M059J (cell line): ENCODE results near the gene ZCCHC24. TPM values are rescaled to one million over a fixed set of nuclear protein-coding genes. Genes with fewer than 3 reads are reported as not detected.

Experiments
- DNase-seq: peaks from one replicate; pipeline ENCODE4 v3.0.0-alpha.2; 2012; ENCODE audit warnings: low read depth
- total RNA-seq: library from RNA; depleted of rRNA; stranded (reverse); fragments of >200 nt; shearing (Covaris generic); gene quantifications from 2 replicates; pipeline ENCODE4 v1.2.3, GENCODE V29; 2014

ZCCHC24 gene
- total RNA-seq, 1 experiment from 2014 or later: 18.2 TPM

DNA sequence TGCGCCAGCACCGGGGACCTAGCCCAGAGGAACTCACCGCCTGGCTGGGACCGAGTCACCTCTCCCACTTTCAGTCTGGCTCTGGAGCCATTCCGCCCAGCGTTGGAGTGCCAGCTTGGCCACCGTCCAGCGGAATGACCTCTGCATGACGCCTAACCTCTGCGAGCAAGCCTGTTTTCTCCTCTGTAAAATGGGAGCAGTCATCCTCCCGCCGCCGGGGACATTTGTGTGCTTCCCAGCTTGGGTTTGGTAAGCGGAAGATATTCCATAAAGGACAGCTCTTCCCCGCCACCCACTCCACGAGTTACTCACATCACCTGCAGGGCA lies 1.3 kb upstream of the ZCCHC24 start:
- peak; percentile 34 for DNase-seq

DNA sequence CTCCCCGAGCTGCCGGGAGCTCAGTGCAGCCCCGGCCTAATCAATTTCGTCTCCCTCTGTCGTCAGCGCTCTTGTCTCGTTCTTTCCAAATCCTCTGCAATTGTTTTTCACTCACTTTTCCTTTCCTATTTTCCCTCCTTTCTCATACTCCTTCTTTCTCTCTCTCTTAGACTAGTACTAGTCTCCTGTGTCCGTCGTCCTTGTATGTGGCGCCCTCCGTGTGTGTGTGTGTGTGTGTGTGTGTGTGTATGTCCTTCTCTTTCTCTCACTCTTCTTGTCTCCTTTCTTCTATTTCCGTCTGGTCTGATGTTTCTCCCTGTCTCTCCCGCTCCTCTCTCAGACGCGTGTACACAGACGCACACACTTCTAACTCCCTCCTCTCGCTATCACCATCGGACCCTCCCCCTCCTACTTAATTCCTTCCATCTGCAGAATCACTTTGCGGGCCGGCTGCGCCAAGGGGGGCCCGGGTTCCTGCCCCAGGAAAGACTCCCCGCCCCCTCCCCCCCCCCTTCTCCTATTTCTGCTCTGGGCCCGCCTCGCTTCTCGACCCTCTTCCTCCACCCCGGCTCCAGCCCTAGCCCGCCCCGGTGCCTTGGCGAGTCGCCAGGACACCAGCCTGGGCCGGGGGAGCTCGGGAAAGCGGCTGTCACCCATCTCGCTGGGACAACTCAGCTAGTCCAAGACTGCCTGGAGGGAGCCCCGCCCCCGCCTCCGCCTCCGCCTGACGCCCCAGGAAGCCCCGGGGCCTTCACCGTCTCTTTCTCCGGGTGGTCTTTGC lies 743 bp upstream of the ZCCHC24 start:
- DNase-seq: no peak

DNA sequence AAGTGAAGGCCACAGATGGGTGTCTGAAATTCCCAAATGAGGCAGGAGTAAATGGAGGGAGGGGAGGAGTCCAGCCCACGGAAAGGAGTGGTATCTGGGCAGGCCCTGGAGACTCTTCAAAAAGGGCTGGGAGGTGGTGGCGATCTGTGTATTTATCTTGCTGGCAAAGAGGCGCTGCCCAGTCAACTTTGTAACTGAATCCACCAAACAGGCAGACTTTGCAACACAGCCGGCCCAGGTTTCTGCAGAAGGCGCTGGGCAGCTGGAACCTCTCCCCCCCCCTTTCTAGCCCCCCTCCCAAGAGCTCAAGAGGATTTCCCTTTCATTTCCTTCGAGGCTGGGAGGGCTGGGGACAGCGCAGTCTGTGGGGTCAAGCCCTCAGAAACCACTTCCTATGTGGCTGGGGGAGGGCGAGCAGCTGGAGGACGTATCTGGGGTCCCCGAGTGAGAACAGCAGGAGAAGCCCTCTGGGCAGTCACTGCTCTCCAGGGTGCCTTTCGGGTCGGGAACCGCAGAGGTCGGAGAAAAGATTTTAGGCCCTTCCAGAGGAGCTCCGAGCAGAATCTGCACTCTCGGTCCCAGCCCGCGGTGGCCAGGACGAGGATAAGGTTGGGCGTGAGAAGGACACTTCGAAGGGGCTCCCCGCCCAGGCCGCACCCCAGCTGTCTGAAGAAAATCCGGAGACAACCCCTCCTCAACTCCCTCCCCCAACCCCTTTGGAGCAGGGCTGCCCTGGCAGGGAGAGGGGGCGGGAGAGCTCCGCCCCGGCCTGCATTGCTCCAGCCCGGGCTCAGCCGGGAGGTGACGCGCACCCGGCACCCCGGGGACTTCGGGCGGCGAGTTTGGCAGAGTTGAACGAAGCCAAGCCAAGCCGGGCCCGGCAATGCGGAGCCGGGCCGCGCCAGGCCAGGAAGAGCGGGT lies 965 bp downstream of the ZCCHC24 start:
- DNase-seq: peak; percentile 72

DNA sequence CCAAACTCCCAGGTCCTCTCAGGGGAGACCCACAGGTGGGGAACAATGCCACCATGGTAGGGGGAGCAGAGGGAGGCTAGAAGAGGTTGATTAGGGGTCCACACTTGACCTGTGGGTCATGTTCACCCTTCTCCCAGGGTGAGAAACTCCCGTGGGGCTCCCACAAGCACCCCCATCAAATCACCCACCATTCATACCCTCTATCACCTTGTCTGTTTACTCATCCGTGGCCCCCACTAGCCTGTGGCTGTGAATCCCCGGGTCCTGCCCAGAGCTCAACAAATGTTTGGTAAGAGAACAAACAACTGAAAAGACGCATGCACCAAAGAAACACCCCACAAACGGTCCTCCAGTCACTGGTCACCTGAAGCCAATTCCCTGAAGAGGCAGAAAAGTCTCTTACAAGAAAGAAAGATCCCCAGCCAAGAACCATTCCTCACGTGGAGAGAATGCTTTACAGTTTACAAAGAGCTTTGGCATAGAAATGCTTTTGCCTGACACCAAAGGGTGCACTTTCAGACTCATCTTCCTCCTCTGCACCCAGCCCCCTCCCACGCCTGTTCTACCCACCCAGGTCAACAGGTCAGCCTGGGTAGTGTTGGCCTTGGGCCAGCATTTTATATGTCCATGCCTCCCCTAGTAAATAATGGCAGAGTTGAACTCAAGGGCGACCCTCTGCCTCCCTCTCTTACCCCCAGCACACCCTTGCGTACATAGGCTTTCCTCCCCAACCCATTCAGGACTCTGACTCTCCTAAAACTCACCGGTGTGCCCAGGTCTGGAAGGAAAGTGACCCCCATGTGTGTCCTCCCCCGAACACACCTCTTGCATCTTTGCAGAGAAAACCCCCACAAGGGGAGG lies 1.9 kb downstream of the ZCCHC24 start:
- DNase-seq: peak; percentile 15

DNA sequence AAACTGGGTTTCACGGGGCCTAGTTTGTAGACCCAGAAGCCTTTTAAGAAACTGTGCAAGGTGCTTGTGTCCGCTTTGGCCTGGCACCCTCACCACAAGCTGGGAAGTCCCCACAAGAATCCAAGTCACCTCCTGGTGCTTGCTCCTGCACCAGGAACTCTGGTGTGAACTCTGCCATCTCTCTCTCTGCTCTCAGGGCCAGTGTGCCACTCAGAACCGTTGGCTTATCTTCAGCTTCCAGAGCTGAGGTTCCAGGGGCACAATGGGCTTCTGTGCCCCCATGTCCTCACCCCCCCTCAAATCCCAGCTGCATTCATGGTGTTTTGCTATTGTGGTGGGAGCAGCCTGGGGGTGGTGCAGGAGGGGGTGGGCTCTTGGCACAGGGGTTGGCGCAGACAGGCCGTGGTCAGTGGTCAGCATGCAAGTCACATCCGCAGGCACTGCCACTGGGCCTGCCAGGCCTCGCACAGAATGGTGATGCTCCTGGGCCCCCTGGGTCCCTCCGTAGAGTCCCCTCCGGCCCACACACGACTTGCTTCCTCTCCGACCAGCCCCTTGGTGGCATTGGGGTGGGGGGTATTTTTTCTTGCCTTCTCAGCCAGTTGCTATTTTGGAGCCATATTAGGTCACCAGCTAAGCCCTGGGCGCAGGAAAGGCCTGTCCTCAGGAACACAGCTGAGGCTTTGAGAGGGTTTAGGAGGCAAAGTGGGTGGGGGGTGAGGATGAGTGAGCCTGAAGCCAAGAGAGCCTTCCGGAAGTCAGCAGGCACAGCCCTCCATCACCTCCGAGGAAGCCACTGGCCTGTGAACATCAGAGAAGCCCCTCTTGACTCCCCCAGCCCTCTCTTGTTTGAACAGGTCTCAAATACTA lies 3.0 kb downstream of the ZCCHC24 start:
- DNase-seq: no peak

DNA sequence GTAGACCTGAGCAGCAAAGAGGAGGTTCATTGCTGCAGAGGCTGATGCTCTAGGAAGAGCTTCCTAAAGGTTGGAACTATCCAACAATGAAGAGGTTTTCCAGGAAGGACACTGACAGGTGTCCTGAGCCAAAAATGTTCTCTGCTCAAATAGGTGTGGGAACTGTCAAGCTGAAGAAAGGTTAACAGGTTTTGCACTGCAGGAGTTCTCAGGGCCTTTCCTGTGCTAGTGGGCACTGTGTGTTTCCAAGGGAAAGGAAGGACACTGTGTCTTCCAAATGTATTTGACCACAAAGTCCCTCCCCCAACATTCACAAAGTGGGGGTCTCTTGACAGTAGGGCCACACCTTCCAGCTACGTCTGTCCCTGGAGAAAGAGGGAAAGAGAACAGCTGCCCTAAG lies 4.0 kb downstream of the ZCCHC24 start:
- DNase-seq: no peak

DNA sequence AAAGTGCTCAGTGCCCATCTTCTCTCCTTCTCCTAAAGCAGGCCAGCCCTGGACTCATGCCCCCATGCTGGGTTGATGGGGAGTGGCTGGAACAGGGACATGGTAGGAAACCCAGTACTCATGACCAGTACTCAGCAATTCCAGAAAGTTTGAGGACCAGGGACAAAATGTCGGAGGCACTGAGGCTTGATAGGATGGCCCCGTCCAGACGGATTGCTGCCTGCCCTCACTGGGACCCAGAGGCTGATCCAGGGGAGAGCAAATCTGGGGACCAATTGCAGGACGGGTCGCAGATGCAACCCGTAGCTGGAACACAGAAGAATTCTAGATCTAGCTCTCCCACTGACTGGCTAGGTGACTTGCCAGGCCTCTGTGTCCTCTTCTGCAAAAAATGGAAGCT lies 5.1 kb downstream of the ZCCHC24 start:
- DNase-seq: no peak

DNA sequence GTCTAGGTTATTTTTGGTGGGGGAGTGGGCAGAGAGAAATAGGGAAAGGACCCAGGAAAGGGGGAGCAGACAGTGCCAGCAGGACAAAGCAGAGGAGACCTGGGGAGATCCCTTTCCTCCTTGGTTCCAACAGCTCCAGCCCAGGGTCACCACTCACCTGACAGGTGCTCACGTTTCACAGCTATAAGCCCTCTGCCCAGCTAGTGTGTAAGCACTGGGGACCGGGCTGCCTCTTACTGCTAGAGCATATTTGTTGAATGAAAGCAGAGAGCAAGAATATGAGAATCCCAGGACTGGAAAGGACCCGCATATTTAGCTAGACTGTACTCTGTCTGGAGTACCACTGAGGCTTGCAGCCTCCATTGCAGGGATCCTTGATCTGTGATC lies 6.7 kb downstream of the ZCCHC24 start:
- DNase-seq: no peak

DNA sequence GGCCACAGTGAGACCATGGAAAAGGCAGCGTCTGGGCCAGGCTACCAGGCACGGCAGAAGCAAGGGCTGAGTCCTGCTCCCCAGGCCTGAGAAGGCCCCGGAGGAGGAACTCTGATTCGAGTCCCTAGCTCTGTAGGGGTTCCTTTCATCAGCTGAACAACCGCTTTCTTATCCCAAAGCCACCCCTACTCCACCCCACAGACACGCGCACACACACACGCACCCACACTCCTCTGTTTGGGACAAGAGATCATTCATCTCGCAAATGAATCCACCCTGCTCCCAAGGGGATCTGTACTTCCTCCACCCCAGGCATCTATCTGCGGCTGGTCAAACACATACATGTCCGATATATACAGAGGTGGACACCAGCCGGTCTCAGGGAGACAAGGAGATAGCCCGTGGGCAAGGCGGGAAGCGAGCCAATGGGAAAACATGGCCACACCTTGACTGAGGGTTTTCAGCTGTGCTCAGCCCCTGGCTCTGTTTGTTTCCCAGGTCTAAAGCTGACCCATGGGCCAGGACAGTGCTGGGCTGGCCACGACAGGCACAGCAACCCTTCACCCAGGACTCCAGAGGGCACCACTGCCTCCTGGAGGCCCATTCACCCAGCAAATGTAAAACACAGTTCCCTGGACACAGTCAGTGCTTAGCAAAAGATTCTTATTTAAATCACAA lies 7.3 kb downstream of the ZCCHC24 start:
- DNase-seq: no peak

DNA sequence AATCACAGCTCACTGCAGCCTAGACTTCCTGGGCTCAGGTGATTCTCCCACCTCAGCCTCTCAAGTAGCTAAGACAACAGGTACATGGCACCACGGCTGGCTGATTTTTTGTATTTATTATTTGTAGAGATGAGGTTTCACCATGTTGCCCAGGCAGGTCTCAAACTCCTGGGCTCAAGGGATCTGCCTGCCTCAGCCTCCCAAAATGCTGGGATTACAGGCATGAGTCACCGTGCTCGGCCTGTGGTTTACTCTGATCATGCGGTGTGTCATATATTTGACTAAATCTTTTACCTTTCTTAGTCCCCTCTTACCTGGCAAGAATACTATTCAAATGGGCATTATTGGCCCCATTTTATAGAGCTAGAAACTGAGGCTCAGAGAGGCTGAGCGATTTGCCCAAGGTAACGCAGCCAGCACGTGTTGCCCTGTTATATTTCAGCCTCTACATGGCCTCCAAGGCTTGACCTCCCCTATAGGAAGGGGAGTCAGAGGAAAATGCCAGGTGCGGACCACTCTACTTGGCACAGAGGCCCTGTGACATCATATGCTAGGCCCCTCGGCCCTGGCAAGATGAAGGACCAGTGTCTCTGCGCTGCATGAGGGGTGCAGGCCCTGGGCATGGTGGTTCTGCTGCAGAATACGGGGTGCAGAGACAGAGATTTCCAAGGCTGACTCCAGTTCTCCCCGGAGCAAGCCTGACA lies 8.2 kb downstream of the ZCCHC24 start:
- DNase-seq: peak; percentile 71

DNA sequence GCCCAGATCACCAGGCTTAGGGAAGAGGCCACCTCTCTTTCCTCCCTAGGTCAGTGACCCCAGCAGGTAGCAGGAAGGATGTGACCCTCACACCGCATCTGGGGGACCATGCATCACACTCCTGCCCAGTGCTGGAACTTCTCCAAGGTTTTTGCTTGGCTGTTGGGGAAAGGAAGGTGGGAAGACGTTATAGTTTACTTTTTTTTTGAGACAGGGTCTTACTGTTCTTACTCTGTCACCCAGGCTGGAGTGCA lies 8.6 kb downstream of the ZCCHC24 start:
- DNase-seq: no peak

DNA sequence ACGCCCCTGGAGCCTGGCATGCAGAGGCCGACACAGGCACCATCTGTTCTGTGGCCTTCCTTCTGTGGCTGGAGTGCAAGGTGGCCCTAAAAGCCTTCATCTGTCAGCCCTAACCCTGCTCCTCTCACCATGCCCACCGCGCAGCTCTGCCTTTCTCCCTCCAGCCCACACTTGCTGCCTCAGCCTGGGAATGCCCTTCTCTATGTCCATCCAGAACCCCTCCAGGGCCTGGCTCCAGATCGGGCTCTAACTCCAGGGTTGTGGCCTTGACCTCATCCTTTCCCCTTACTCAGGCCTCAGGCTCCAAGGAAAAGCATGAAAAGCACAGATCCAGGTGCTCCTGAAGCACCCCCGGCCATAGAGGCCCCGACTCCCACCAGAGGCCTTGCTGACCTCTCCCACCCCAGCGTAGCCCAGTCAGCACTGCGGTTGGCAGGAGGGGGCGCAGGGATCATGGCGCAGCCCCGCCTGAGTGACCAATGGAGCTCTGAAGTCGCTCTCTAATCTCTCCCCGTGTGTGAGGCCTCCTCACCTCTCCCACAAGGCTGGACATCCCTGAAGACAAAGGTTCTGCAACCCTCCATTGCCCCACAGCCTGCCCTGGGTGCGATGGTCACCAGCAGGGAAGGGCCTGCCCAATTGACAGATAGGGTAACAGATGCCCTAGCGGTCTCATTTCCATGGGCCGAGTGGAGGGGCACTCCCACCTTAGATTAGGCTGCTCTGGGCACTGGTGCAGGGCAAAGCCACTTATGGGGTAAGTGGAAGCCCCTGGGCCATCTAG lies 9.2 kb downstream of the ZCCHC24 start:
- DNase-seq: no peak

DNA sequence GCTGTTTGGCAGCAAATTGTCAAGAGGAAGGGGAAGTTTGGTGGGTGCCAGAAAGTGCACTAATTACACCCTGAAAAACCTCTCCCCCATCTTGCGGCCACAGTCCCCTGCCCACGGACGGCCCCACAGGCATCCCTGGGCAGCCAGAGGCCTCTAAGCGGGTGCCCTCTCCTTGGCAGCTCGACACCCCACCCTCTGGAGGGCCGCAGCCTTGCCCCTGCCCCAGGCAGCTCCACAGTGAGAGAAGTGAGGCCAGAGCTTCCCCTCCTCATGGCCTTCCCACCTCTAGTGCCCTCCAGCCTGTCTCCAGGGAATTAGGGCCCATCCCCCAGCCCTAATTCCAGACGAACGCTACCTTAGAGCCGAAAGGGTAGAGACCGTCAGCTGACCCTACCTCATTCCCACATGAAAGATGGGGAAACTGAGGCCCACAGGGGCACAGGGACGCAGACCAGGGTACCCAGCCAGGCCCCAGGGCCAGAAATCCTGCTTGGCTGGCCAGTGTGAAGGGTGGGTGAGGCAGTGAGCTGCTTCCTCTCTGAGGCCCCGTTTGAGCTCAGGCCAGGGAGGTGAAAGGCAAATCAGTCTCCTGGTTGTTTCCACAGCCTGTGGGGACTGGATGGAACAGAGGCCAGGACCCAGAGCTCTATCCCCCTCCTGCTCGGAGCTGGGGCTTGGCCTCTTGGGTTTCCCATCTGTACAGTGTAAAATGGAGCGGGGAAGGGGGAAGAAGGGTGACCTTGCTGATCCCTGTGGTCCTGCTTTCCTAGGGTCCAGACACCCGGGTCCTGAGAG lies 10.0 kb downstream of the ZCCHC24 start:
- peak; percentile 50 for DNase-seq

DNA sequence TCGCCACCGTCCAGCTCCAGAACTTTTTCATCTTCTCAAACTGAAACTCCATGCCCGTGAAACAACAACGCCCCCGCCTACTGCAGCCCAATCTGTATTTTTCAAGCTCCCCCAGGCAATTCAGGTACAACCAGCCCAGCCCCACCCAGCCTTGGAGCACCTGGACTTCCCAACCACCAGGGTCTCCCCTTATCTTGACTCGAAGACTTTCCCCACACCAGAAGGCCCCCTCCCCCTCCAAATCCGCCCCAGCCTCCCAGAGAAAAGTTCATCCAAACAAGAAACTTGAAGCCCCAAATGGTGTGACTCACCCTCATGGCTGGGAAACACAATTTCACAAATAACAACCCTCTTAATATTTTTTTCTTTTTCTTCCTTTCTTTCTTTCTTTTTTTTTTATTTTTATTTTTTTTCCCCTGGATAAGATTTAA lies 10.6 kb downstream of the ZCCHC24 start:
- peak; percentile 72 for DNase-seq

DNA sequence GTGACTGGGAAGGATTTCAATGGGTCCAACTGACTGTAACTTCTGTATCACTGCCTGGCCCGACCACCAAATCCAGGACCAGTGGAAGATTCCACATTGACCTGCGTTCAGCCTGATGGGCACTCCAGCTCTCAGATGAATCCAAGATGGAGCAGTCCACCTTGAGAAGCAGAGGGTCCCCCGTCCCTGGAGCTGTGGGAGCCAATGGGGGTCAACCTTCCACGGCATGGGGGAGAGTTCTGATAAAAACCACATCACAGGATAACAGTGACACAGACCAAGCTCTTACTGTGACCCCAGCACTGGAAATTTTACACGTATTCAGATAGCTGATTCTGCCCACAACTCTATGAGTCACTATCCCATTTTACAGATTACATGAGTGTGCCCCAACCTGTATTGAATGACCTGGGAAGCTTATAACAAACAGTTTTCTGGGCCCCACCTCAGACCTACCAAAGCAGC lies 11.2 kb downstream of the ZCCHC24 start:
- DNase-seq: peak; percentile 47

DNA sequence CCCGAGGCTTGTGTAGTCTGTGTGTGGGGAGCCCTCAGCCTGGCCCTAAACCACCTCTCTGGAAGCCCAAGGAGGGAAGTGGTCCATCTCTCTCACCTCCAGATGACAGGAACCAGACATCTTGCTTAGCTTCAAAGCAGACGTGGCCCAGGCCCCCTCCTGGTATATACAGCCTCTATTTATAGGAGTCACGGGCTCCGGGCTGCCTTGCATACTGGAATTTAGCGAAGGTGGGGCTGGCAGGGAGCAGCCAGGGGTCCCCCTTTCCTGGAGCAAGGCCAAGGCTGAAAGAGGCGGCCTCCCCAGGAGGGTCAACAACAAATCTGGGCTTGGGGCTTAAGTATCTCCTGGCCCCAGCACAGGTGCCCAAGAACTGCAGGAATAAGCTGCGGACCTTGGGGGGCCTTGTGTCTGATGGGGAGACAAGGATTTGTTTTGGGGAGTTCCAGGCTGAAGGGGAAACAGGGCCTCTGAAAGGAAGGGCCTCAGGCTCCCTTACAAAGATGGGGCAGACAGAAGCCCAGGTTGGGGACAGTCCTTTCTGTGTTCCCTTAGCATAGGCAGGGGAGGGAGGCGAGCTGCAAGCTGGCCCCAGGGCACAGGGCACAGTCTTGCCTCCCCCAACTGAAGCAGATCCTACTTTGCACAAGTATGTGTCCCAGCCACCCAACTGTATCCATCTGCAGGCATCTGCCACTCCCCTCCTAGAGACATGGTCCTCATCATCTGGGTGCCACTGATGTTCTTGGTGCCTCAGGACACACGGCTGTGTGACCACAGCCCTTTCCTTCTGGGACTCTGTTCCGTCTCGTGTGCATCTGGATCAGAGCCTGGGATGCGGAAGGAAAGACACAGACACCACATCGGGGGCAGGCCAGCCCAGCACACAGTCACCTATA lies 11.9 kb downstream of the ZCCHC24 start:
- no peak for DNase-seq
